Stimulated activated CD8-positive, alpha-beta memory T cell treated with anti-CD3 and anti-CD28 coated beads, Interleukin-2, amount 100 ng/mL, for 48 hours (primary cell): ENCODE measurements around the gene BRF1.

Source experiments
- DNase-seq, 2 donors: peaks; one replicate each; pipeline ENCODE4 v3.0.0-alpha.2; 2020; ENCODE audit warnings: low read depth in 2 of 2

Gene BRF1

GRCh38 chr14:105196265-105196960 is 104.4 kb downstream of the BRF1 start:
- DNase-seq, result no peak

- no peak for DNase-seq
Measured at GRCh38 chr14:105195522-105196264, 105.1 kb downstream of the BRF1 start.

- DNase-seq, result no peak
Measured at GRCh38 chr14:105195051-105195450, 105.8 kb downstream of the BRF1 start.

- DNase-seq, result no peak
Measured at GRCh38 chr14:105193916-105194782, 106.7 kb downstream of the BRF1 start.

- DNase-seq, result peak in 1 of 2 donors; percentile 33
Measured at GRCh38 chr14:105192866-105193731, 107.7 kb downstream of the BRF1 start.

GRCh38 chr14:105187935-105188524 is 112.8 kb downstream of the BRF1 start:
- no peak for DNase-seq

GRCh38 chr14:105187116-105187515 is 113.7 kb downstream of the BRF1 start:
- DNase-seq, result no peak

GRCh38 chr14:105185973-105186372 is 114.8 kb downstream of the BRF1 start:
- DNase-seq, result no peak

- no peak for DNase-seq
Measured at GRCh38 chr14:105185001-105185400, 115.8 kb downstream of the BRF1 start.

- DNase-seq, result no peak
Measured at GRCh38 chr14:105184461-105184860, 116.3 kb downstream of the BRF1 start.

GRCh38 chr14:105182296-105183020 is 118.3 kb downstream of the BRF1 start:
- no peak for DNase-seq

GRCh38 chr14:105181549-105182295 is 119.1 kb downstream of the BRF1 start:
- DNase-seq, result no peak

- DNase-seq, result peak; percentile 74 to 83
Measured at GRCh38 chr14:105180592-105181548, 119.9 kb downstream of the BRF1 start, which contains the start of gene NUDT14. TSS of gene NUDT14 (minus strand) at chr14:105181312. CDS start at chr14:105181209, 103 bp downstream.

- DNase-seq, result no peak
Measured at GRCh38 chr14:105179191-105179590, 121.6 kb downstream of the BRF1 start.

GRCh38 chr14:105178868-105179140 is 122.0 kb downstream of the BRF1 start:
- DNase-seq, result no peak

GRCh38 chr14:105178069-105178867 is 122.5 kb downstream of the BRF1 start:
- no peak for DNase-seq

- no peak for DNase-seq
Measured at GRCh38 chr14:105177082-105177481, 123.7 kb downstream of the BRF1 start.

- DNase-seq, result no peak
Measured at GRCh38 chr14:105176513-105176912, 124.3 kb downstream of the BRF1 start.
